ENCODE results near the gene TRIM45. TPM values are rescaled to one million over a fixed set of nuclear protein-coding genes. Genes with fewer than 3 reads are reported as not detected.
"Not testable (repeated sequence)": the region's sequence is repeated elsewhere in the genome, so short reads cannot be mapped to it uniquely, and the experiment has no call there.

TRIM45 gene
- total and polyA plus RNA-seq, 2 donors (not counting 1 experiment from before 2014, with no cell fraction given), result 4.0 to 8.4 TPM

GRCh38 chr1:117161887-117162286, 40.3 kb upstream of the TRIM45 start:
- no peaks in the 10 kb centered on the region for H3K27me3 ChIP-seq (ENCODE audit: control insufficient read depth, insufficient read depth, low read length)
- no peak for DNase-seq (ENCODE audit: low read depth in 2 of 2)
- H3K9ac ChIP-seq (ENCODE audit: insufficient read depth, low read length), result no peak overlapping the region
- H2AFZ ChIP-seq (ENCODE audit: low read length), result no peak overlapping the region
- no peak overlapping the region for H3K27ac ChIP-seq (ENCODE audit: insufficient read depth, low read length)
- H3K9me3 ChIP-seq (ENCODE audit: control insufficient read depth, insufficient read depth, low read depth, low read length), result no peaks in the 10 kb centered on the region
- no peaks in the 10 kb centered on the region for H3K79me2 ChIP-seq (ENCODE audit: control insufficient read depth, insufficient read depth, low read length)
- no peaks in the 10 kb centered on the region for H3K36me3 ChIP-seq (ENCODE audit: control insufficient read depth, insufficient read depth, low read length)
- H4K20me1 ChIP-seq (ENCODE audit: control insufficient read depth, extremely low read depth, insufficient read depth, low read length), result no peaks in the 10 kb centered on the region
- no peak overlapping the region for H3K4me3 ChIP-seq (replicated peaks in 1 of 4; ENCODE audit: control extremely low read depth in 1 of 4, insufficient read depth in 1 of 4, low read depth in 3 of 4, low read length in 4 of 4)
- no peak overlapping the region for H3K4me2 ChIP-seq (ENCODE audit: extremely low read depth, insufficient read depth, low read length)
- H3K4me1 ChIP-seq (ENCODE audit: control insufficient read depth, extremely low read depth, insufficient read depth, low read length), result peaks cover 2% of the 10 kb centered on the region
- no peak for TF ChIP-seq EZH2 (IDR thresholded peaks at IDR 0.05; ENCODE audit: low read length, missing control alignments)
- no peak for TF ChIP-seq CTCF (conservative IDR thresholded peaks at IDR 0.05 in 1 of 2, IDR thresholded peaks at IDR 0.05 in 1 of 2; ENCODE audit: low read depth in 1 of 2, low read length in 2 of 2)

- not testable (repeated sequence) for H3K27ac ChIP-seq (ENCODE audit: insufficient read depth, low read length); H3K79me2 ChIP-seq (ENCODE audit: control insufficient read depth, insufficient read depth, low read length); H4K20me1 ChIP-seq (ENCODE audit: control insufficient read depth, extremely low read depth, insufficient read depth, low read length); H2AFZ ChIP-seq (ENCODE audit: low read length); H3K4me3 ChIP-seq (replicated peaks in 1 of 4; ENCODE audit: control extremely low read depth in 1 of 4, insufficient read depth in 1 of 4, low read depth in 3 of 4, low read length in 4 of 4); H3K9me3 ChIP-seq (ENCODE audit: control insufficient read depth, insufficient read depth, low read depth, low read length); H3K36me3 ChIP-seq (ENCODE audit: control insufficient read depth, insufficient read depth, low read length); H3K4me2 ChIP-seq (ENCODE audit: extremely low read depth, insufficient read depth, low read length); H3K27me3 ChIP-seq (ENCODE audit: control insufficient read depth, insufficient read depth, low read length); H3K9ac ChIP-seq (ENCODE audit: insufficient read depth, low read length); DNase-seq (ENCODE audit: low read depth in 2 of 2)
- H3K4me1 ChIP-seq (ENCODE audit: control insufficient read depth, extremely low read depth, insufficient read depth, low read length), result peaks cover 12% of the 10 kb centered on the region
These were observed 29.8 kb upstream of the TRIM45 start for GRCh38 chr1:117151305-117151704.

GRCh38 chr1:117150316-117150715, 28.8 kb upstream of the TRIM45 start:
- no peaks in the 10 kb centered on the region for H4K20me1 ChIP-seq (ENCODE audit: control insufficient read depth, extremely low read depth, insufficient read depth, low read length)
- H3K4me3 ChIP-seq (replicated peaks in 1 of 4; ENCODE audit: control extremely low read depth in 1 of 4, insufficient read depth in 1 of 4, low read depth in 3 of 4, low read length in 4 of 4), result no peak overlapping the region
- no peaks in the 10 kb centered on the region for H3K27me3 ChIP-seq (ENCODE audit: control insufficient read depth, insufficient read depth, low read length)
- H3K4me1 ChIP-seq (ENCODE audit: control insufficient read depth, extremely low read depth, insufficient read depth, low read length), result peaks cover 15% of the 10 kb centered on the region
- TF ChIP-seq CTCF (conservative IDR thresholded peaks at IDR 0.05 in 1 of 2, IDR thresholded peaks at IDR 0.05 in 1 of 2; ENCODE audit: low read depth in 1 of 2, low read length in 2 of 2), result no peak
- TF ChIP-seq EZH2 (IDR thresholded peaks at IDR 0.05; ENCODE audit: low read length, missing control alignments), result no peak
- H3K4me2 ChIP-seq (ENCODE audit: extremely low read depth, insufficient read depth, low read length), result no peak overlapping the region
- no peaks in the 10 kb centered on the region for H3K79me2 ChIP-seq (ENCODE audit: control insufficient read depth, insufficient read depth, low read length)
- no peaks in the 10 kb centered on the region for H3K9me3 ChIP-seq (ENCODE audit: control insufficient read depth, insufficient read depth, low read depth, low read length)
- no peak overlapping the region for H3K27ac ChIP-seq (ENCODE audit: insufficient read depth, low read length)
- DNase-seq (ENCODE audit: low read depth in 2 of 2), result peak in 1 of 2 donors; percentile 61
- H3K9ac ChIP-seq (ENCODE audit: insufficient read depth, low read length), result no peak overlapping the region
- no peaks in the 10 kb centered on the region for H3K36me3 ChIP-seq (ENCODE audit: control insufficient read depth, insufficient read depth, low read length)
- H2AFZ ChIP-seq (ENCODE audit: low read length), result no peak overlapping the region
